ENCODE results near the gene TMEM203.

- TF ChIP-seq RXRA (IDR thresholded peaks at IDR 0.05) (no peak), CTCF (IDR thresholded peaks at IDR 0.05; ENCODE audit: low read depth, low read length, missing input control) (no peak), NR2F2 (IDR thresholded peaks at IDR 0.05) (no peak), REST (IDR thresholded peaks at IDR 0.05) (no peak), MAX (IDR thresholded peaks at IDR 0.05) (no peak), JUND (IDR thresholded peaks at IDR 0.05) (no peak), ATF3 (IDR thresholded peaks at IDR 0.05) (no peak), EGR1 (IDR thresholded peaks at IDR 0.05; ENCODE audit: low read depth in 2 of 2) (no peak), RAD21 (IDR thresholded peaks at IDR 0.05) (no peak), FOXA1 (IDR thresholded peaks at IDR 0.05) (no peak), GABPA (IDR thresholded peaks at IDR 0.05 in 1 of 2, conservative IDR thresholded peaks at IDR 0.05 in 1 of 2) (no peak)
Measured at GRCh38 chr9:137178201-137178938, 27.1 kb downstream of the TMEM203 start.
